ENCODE data around the gene DNPEP.
"Not testable (repeated sequence)": the region's sequence is repeated elsewhere in the genome, so short reads cannot be mapped to it uniquely, and the experiment has no call there.

The DNPEP gene

DNA sequence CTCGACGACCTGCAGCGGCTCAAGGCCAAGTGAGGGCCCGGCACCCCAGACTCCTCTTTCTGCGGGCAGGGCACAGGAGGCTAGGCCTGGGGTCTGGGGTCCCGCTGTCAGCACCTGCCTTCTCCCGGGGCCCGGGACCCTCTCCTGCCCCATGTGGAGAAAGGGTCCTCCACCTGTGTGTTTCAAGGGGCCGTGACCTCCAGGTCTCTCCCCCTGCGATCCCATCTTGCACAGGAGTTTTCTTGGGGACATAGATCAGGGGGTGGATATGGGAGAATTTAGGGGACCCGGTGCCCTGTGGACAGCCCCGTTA, 31.3 kb upstream of the DNPEP start:
- no peak for DNase-seq

DNA sequence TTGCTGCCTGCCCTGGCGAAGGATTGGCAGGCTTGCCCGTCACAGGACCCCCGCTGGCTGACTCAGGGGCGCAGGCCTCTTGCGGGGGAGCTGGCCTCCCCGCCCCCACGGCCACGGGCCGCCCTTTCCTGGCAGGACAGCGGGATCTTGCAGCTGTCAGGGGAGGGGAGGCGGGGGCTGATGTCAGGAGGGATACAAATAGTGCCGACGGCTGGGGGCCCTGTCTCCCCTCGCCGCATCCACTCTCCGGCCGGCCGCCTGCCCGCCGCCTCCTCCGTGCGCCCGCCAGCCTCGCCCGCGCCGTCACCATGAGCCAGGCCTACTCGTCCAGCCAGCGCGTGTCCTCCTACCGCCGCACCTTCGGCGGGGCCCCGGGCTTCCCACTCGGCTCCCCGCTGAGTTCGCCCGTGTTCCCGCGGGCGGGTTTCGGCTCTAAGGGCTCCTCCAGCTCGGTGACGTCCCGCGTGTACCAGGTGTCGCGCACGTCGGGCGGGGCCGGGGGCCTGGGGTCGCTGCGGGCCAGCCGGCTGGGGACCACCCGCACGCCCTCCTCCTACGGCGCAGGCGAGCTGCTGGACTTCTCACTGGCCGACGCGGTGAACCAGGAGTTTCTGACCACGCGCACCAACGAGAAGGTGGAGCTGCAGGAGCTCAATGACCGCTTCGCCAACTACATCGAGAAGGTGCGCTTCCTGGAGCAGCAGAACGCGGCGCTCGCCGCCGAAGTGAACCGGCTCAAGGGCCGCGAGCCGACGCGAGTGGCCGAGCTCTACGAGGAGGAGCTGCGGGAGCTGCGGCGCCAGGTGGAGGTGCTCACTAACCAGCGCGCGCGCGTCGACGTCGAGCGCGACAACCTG, 30.7 kb upstream of the DNPEP start, which contains the start of gene DES:
TSS of gene DES (plus strand) at position 223 of the 857 bp plus-strand sequence. CDS start at position 309, 86 bp downstream.
- no peak for DNase-seq

DNA sequence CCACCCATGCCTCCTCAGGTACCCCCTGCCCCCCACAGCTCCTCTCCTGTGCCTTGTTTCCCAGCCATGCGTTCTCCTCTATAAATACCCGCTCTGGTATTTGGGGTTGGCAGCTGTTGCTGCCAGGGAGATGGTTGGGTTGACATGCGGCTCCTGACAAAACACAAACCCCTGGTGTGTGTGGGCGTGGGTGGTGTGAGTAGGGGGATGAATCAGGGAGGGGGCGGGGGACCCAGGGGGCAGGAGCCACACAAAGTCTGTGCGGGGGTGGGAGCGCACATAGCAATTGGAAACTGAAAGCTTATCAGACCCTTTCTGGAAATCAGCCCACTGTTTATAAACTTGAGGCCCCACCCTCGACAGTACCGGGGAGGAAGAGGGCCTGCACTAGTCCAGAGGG, 29.7 kb upstream of the DNPEP start:
- no peak for DNase-seq

DNA sequence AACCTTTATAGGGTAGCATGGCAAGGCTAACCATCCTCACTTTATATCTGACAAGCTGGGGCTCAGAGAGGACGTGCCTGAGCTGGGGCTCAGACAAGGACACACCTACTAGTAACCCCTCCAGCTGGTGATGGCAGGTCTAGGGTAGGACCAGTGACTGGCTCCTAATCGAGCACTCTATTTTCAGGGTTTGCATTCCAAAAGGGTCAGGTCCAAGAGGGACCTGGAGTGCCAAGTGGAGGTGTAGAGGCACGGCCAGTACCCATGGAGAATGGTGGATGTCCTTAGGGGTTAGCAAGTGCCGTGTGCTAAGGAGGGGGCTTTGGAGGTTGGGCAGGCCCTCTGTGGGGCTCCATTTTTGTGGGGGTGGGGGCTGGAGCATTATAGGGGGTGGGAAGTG, 29.2 kb upstream of the DNPEP start:
- no peak for DNase-seq

DNA sequence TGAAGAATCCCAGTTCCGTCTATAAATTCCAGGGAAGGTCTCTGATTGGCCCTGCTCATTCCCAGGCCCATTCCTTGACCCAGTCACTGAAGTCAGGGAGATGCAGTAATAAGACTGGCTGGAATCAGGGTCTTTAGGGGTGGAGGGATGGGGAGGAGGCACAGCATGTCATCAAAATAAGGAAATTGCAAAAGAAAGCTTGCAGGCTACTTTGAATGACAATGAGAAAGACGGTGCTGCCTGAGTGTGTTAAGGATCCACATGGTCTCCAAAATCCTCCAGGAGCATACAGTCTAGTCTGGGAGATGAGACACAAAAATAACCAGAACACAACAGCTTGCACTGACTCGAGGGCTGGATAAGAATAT, 28.5 kb upstream of the DNPEP start:
- no peak for DNase-seq

DNA sequence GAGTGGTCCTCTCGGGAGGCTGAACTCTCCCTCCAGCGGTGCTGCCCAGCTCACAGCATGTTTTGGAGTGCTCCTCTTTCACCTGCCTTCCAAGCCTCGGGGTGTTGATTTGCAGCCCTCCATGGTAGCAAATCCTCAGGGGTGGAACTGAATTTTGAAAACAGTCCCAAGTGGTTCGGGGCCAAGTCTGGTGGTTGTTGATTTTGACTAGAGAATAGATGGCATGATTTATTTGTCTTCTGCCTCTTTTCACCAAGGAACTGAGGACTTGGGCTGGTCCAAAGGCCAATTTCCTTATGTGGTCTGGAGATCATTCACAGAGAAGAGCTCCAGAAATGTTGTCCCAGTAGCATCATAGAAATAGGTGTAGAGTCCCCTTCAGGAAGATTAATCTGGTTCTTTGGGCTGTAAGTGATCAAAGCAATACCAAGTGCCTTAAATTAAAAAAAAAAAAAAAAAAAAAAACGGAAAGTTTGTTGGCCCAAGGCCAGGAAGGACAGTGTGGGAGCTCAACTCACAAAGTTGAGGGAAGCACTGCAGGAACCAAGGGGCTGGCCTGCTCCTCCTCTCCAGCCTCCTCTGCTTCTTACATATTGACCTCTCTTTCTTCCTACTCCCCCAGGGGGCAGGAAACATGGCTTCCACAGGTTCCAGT, 28.0 kb upstream of the DNPEP start:
- DNase-seq = no peak

DNA sequence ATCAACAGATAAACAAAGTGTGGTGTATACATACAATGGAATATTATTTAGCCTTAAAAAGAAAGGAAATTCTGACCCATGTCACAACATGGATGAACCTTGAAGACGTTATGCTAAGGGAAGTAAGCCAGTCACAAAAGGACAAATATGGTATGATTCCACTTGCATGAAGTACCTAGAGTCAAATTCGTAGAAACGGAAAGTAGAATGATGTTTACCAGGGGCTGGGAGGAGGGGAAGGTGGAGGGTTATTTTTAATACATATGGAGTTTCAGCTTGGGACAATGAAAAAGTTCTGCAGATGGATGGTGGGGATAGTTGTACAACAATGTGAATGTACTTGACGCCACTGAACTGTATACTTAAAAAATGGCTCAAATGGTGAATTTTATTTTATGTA, 27.1 kb upstream of the DNPEP start:
- no peak for DNase-seq

DNA sequence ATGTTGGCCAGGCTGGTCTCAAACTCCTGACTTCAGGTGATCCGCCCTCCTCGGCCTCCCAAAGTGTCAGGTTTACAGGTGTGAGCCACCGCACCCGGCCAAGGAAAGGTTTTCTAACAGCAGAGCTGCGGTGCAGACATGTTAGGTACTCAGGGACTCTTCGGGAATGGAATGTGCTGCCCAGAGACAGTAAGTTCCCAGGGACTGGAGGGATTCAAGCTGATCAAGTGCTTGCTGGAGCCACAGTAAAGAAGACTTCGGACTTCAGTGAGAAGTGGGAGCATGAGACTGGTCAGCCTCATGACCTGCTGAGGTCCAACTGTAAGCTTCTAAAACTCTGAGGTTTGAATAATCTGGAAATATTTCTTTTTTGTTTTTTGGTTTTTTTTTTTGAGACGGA, 22.7 kb upstream of the DNPEP start:
- DNase-seq = no peak

DNA sequence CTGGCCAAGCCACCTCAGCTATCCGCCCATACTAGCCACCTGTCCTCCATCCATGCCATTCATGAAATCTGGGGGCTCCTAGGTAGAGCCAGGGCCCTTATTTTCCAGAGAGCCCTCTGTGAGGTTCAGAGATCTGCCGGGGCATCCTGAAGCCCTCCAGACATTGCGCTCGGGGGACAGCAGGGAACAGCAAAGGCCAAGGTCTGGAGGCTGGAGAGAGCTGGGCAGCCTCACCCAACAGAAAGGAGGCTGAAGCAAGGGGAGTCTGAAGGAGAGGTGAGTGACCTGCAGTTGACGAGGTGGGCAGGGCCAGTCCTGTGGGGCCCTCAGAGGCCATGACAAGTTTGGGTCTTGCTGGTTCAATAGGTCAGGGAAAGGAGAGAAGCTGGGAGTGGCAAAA, 21.9 kb upstream of the DNPEP start:
- DNase-seq = no peak

DNA sequence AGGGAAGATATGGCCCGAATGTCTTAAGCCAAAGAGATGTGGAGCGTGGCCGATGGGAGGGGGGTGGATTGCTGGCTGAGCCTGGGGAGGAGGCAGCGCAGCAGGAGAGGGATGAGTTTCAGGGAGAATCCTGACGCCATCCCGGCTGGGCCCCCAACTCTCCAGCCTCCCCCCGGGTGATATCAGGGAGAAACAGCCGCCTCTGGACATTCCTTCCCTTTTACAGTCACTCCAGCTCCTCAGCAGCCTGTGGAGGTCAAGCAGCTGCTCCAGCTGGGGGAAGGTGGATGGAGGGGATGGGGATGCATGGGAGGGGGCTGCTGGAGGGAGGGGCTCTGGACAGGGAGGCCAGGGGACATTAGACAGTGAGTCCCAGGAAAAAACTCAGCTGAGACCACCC, 20.9 kb upstream of the DNPEP start:
- no peak for DNase-seq

DNA sequence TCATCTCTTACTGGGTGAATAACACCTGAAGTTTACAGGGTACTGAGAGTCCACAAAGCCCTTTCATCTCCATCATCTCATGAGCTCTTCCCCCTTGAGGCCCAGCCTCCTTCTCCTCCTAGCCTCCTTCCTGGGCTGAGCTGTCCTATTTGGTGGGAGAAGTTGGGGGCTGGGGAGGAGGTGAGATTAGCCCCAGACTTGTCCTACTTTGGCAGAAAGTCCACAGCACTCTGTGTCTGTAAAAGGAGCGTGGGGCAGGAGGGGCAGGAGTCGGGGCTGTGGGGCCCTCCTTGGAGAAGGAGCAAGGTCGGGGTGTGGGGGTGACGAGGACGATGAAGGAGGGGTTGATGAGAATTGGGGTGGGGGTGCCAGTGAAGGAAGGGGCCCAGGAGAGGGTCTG, 20.5 kb upstream of the DNPEP start:
- no peak for DNase-seq

DNA sequence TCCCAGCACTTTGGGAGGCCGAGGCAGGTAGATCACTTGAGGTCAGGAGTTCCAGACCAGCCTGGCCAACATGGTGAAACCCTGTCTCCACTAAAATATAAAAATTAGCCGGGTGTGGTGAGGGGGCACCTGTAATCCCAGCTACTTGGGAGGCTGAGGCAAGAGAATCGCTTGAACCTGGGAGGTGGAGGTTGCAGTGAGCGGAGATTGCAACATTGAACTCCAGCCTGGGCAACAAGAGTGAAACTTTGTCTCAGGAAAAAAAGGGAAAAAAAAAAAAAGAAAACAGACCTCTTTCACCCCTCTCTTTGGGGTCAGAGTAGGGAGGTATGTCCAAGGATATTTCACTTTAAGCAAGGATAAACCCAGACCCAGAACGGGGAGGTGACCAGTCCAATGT, 19.6 kb upstream of the DNPEP start:
- DNase-seq = not testable (repeated sequence)

DNA sequence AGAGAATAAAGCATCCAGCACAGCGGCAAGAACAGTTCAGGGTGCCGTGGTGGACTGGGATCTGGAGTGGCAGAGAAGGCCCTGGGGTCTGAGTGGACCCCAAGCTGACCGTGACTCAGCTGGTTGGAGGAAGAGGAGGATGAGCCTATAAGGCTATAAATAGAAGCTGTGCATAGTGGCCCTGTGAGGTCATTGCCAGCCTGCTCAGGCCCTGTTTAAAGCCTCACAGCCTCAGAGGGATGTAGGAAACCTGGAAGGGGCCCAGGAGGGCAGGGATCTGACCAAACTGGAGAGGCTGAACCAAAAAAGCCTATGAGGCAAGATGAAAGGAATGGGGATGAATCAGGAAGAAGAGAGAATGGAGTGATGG, 19.1 kb upstream of the DNPEP start:
- DNase-seq = no peak

DNA sequence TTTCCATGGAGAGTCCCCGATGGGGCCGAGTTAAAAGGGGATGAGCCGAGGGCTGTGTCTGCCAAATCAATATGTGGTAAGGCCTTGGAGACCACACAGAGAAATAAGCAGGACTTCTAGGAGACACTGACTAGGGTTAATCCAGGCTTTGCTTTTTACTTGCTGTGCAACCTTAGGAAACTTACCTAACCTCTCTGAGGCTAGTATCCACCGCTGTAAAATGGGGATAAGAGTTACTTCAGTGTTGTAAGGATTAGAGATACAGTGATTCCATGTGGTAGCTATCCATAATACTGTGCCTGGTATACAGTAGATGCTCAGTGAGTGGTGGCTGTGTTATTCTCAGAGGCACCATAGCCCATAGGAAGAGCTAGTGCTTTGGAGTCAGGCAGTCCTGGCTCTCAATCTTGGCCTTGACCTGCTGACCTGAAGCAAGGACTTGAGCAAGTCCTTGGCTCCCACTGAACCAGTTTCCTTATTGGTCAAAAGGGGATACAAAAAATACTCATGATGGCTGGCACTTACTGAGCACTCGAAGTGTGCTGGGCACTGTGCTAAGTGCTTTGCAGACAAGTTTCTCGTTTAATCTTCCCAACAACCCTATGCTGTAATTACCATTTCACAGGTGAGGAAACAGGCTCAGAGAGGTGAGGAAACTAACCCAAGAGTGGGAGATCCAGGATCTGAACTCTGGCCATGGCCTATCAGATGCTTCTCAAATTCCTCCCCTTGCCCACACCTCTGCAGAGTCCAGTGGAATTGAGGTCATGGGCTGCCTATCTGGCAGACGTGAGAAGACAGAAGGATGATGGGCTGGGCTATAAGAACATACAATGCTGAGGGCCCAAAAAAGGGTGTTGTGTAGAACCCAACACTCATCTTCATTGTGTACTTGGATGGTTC, 18.5 kb upstream of the DNPEP start:
- DNase-seq = no peak

DNA sequence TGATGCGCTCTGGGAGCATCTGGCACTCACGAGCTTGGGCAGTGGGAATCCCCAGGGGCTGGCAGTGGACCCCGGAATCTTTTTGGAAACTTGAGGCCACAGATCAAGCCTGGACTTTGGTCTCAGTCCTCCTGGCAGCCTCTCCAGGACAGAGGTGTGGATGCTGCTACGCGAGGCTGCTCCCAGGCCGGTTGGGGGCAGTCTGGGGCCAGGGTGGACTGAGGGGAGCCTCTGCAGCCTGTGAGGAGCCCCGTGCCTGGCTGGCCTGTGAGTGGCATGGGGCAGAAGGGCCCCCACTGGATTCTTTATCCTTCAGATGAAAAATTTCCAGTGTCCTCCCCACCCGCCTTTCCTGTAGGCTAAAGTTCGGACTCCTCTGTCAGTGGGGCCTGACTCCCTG, 17.7 kb upstream of the DNPEP start:
- DNase-seq = no peak

DNA sequence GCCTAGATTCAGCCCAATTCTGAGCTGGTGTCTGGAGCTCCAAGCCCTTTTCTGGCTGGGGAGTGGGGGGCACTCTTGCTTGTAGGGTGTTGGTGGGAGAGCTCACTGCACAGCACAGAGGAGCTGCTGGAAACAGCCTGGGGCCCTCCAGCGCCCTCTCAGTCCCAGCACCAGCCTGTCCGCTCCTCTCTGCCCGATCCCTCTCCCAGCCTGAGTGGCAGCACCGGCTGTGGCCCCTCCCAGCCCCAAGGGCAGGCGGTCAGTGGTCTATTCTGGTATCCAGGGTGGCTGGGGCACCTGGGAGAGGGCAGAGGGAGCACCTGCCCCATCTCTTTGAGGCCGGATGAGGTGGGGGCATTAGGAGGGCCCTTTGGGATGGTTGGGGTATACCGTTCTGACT, 17.2 kb upstream of the DNPEP start:
- no peak for DNase-seq

DNA sequence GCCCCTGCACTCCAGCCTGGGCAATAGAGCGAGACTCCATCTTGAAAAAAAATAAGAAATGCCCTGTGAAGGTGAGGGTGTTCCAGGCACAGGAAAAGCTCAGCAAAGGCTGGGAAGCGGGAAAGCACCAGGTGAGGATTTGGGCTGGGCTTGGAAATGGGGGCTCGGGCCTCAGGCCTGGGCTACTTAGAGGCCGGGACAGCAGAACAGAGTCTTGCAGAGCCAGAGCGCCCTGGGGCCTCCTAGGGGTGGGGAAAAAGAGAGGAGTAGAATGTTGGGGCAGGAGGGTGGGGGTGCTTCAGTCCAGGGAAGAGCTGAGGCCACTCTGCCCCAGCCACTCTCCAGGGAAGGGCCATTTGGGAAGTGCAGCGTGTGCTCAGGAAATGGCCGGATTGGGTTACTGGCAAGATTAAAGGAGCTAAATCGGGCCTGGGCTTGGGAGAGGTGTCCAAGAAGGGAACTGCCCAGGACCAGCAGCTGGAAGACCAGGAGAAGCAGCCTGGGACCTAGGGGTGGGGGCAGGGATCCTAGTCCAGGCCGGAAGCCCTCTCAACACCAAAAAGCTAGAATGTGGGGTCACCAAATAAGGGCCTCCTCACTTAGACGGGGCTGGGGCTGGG, 16.7 kb upstream of the DNPEP start:
- DNase-seq = no peak

DNA sequence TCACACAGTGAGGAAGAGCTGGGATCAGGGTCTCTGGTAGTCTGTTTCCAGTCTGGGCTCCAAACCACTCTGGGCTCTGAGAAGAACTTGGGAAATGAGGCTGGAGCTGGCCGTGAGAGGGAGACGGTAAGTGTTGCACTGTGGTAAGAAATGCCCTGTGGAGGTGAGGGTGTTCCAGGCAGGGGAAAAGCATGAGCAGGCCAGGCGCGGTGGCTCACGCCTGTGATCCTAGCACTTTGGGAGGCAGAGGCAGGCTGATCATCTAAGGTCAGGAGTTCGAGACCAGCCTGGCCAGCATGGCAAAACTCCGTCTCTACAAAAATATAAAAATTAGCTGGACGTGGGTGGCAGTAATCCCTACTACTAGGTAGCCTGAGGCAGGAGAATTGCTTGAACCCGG, 16.1 kb upstream of the DNPEP start:
- DNase-seq = no peak

DNA sequence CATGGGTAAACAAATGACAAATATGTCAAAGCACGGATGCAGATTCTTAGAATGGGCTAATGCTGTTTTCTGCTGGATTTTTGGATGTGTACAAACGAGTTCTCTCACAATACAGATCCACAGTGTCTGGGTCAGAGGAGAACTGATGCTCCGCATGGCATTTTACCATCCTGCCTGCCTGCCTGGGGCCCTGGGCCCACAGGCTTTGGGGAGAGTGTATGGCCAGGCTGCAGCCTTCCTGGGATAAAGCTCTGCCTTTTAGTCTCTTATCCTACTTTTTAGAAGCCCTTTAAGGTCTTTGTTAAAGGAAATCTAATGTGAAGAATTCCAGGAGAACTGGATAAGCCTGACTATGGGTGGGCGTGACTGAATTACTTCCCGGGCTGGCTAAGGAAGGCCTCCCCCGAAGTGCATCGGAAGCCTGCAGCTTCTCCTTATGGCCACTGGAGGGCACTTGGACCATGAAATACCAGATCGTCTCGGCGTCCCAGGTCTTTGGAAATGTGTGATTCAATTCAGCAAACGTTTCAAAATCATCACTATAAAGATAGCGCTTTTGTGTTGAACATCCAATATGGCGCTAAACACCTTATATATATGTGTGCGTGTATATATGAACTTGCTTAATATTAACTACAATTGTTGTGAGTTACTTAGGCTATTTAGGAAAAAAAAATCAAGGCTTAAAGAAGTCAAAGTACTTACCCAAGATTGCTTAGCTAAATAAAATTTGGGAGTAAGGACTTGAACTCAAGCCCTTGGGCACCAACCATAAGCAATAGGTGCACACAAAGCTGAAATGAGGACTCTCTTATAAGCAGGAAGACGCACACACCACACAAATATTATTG, 15.2 kb upstream of the DNPEP start:
- peak; percentile 57 for DNase-seq

DNA sequence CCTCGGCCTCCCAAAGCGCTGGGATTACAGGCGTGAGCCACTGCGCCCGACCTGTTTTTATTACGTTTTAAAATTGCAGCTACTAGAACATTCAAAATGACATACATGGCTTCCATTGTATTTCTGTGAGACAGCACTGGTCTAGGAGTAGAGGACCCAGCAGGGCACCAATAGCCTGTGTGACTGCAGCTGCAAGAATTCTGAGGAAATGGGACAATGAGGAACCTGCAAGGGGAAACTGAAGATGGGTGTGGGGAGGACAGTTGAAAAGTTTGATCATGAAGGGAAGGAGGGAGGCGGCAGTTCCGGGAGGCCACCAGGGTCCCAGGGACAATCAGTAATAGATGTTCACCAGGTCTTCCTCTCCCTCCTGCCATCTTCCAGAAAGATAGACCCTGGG, 13.9 kb upstream of the DNPEP start:
- DNase-seq = no peak

DNA sequence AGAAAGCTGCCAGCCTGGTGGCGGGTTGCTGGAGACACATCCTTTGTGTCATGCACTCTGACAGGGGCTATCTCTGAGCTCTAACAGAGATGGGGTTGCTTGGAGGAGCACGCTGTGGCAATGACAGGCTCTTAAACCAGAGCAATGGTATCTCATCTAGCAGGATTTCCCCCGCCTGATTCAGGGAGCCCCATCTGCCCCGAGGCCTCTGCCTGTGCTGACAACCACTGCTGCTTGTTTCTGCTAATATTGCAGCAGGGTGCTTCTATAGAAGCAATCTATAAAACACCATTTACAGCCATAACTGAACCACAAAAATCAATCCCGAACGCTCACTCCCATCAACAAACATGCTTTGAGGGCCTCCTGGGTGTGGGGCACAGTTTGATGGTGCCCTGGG, 12.8 kb upstream of the DNPEP start:
- DNase-seq = no peak

DNA sequence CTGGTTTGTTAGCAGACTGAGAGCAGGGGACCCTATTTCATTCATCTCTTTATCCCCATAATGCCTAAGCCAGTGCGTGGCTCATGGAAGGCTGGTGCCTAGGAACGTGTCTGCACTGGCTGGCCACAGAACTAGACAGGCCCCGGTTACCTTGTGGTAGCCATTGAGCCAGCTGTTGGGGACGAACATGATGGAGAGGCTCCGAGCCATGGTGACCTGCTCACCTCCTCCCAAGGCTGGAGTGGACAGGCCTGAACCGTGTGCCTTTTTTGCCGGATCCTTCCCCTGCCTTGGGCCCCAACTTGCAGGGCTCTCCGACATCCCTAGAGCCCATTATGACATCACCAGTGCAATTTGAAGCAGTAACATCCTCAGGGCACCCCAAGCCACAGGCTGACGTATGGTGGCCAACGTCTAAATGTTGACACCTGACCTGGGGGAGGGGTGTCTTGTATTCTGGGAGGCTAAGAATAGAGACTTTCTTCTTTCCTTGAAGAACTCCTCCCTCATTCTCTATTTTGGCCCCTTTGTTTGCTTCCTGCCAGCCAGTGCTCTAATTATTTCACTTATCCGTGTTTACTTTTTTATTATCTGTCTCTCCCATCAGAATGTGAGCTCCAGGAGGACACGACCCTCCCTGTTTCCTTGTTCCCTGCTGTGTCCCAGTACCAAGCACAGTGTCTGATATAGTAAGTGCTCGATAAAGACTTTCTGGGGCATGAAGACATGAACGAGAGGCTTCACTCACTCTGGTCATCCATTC, 12.2 kb upstream of the DNPEP start:
- no peak for DNase-seq
